ENCODE measurements around the gene HIF3A. TPM values are rescaled to one million over a fixed set of nuclear protein-coding genes. Genes with fewer than 3 reads are reported as not detected.

Gene HIF3A
- total RNA-seq, 4 donors from 2014 or later = 49.3 to 383 (median 144) TPM

GRCh38 chr19:46392252-46392801 lies 95.5 kb downstream of the HIF3A start:
- H3K4me3 ChIP-seq = no peak overlapping the region
- ATAC-seq = peak; percentile 29
- H3K9me3 ChIP-seq = no peaks in the 10 kb centered on the region
- TF ChIP-seq, protein P1, sequence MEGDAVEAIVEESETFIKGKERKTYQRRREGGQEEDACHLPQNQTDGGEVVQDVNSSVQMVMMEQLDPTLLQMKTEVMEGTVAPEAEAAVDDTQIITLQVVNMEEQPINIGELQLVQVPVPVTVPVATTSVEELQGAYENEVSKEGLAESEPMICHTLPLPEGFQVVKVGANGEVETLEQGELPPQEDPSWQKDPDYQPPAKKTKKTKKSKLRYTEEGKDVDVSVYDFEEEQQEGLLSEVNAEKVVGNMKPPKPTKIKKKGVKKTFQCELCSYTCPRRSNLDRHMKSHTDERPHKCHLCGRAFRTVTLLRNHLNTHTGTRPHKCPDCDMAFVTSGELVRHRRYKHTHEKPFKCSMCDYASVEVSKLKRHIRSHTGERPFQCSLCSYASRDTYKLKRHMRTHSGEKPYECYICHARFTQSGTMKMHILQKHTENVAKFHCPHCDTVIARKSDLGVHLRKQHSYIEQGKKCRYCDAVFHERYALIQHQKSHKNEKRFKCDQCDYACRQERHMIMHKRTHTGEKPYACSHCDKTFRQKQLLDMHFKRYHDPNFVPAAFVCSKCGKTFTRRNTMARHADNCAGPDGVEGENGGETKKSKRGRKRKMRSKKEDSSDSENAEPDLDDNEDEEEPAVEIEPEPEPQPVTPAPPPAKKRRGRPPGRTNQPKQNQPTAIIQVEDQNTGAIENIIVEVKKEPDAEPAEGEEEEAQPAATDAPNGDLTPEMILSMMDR (IDR thresholded peaks at IDR 0.05) = no peak
- TF ChIP-seq EP300 (IDR thresholded peaks at IDR 0.05) (no peak), POLR2AphosphoS5 (IDR thresholded peaks at IDR 0.05) (no peak), POLR2A (IDR thresholded peaks at IDR 0.05) (no peak)
- 11 to 14% methylated on average over 7 to 13 of the region's 21 CpGs for WGBS, 2 donors (ENCODE audit: low coverage in 1 of 2)
- peaks cover 0 to 47% of the 10 kb centered on the region in 2 donors for H3K36me3 ChIP-seq
- H3K27ac ChIP-seq = peak overlapping the region in 3 of 4 donors; percentile 47 to 59 (median 51)
- peaks cover 0 to 33% (median 7%) of the 10 kb centered on the region in 3 donors for H3K4me1 ChIP-seq
- no peaks in the 10 kb centered on the region for H3K27me3 ChIP-seq

- peaks cover 0 to 33% (median 7%) of the 10 kb centered on the region in 3 donors for H3K4me1 ChIP-seq
- no peaks in the 10 kb centered on the region for H3K9me3 ChIP-seq
- H3K4me3 ChIP-seq = no peak overlapping the region
- peak overlapping the region in 3 of 4 donors; percentile 47 to 59 (median 51) for H3K27ac ChIP-seq
- WGBS, 2 donors (ENCODE audit: low coverage in 1 of 2) = 29 to 33% methylated on average over 1 to 4 of the region's 4 CpGs
- peaks cover 0 to 42% of the 10 kb centered on the region in 2 donors for H3K36me3 ChIP-seq
- TF ChIP-seq, protein P1 (IDR thresholded peaks at IDR 0.05) = no peak
- no peak for TF ChIP-seq EP300 (IDR thresholded peaks at IDR 0.05)
- TF ChIP-seq POLR2A (IDR thresholded peaks at IDR 0.05) = no peak
- TF ChIP-seq POLR2AphosphoS5 (IDR thresholded peaks at IDR 0.05) = no peak
- H3K27me3 ChIP-seq = no peaks in the 10 kb centered on the region
- no peak for ATAC-seq
Observed at GRCh38 chr19:46392837-46393236, 96.0 kb downstream of the HIF3A start.

Small RNA genes lying within 50 kb of the gene (small RNA-seq; reads per million reads assigned to genes)
- 0 reads per million in 4 donors for gene RNU6-924P

Other genes with a start within 250 kb of the HIF3A start
- not detected for gene IGFL3, start 172.4 kb upstream of the HIF3A start, total RNA-seq
- gene IGFL2, start 148.8 kb upstream of the HIF3A start, total RNA-seq = not detected
- gene IGFL1, start 67.3 kb upstream of the HIF3A start, total RNA-seq = 1 to 10 TPM in 1 of 4 donors, not detected in 3; 1.2 TPM
- 10 to 100 TPM; 48.2 to 69.5 (median 50.7) TPM for gene PPP5C, start 50.0 kb downstream of the HIF3A start, total RNA-seq
- gene CCDC8, start 116.5 kb downstream of the HIF3A start, total RNA-seq = 10 to 100 TPM in 1 of 4 donors, 1 to 10 TPM in 3; 4.3 to 10.1 (median 7.6) TPM
- under 1 TPM in 3 of 4 donors, not detected in 1; 0.12 to 0.39 (median 0.27) TPM for gene PNMA8C, start 131.9 kb downstream of the HIF3A start, total RNA-seq
- gene PNMA8A, start 174.5 kb downstream of the HIF3A start, total RNA-seq = 1 to 10 TPM; 1.6 to 5.4 (median 4.0) TPM
- 1 to 10 TPM; 1.2 to 3.4 (median 1.6) TPM for gene PNMA8B, start 198.8 kb downstream of the HIF3A start, total RNA-seq

Measured in gastroesophageal sphincter (tissue), 4 donors.